HG02884 (cell line): Measurements from ENCODE around the gene POLR2C.
A peak's percentile ranks its signal among the peaks of the same experiment; 100 is the strongest.

Experiments used
- ATAC-seq: cut with Tn5 transposase; IDR thresholded peaks from one replicate; pipeline ENCODE4 v1.9.1; 2021; ENCODE audit warnings: mild to moderate bottlenecking, moderate library complexity; ENCODE audit not compliant: unreplicated experiment

POLR2C gene

DNA sequence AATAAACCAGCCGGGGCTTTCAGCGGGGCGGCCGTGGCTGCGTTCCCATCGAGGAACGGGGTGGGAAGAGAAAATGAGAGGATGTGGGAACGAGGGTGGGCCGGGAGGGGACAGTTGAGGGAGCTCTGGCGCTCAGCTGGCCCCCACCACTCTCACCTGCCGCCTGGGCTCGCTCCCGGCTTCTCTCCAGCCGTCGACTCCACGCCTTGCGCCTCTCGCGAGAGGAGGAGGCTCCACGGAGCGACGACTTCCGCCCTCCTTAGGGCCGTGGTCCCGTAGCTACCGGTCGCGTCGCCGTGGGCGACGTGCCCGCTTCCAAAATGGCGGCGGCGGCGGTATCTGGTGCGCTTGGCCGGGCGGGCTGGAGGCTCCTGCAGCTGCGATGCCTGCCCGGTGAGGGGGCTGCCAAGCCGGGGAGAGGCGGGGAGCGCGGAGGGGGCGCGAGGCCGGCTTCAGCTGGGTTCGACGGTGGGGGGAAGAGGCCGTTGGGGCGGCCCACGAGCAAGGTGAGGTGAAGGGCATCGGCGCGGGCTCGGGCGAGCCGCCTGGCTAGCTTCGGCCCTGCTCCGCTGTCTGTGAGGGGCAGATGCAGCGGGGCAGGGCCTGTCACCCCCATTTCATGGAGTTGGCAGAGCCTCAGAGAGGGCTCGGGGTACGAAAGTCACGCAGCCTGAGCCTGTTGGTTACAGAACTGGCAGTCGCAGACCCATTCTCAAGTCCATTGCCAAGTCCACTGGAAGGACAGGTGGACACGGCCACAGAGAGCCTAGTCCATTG, 15.1 kb upstream of the POLR2C start, which contains the start of the genes CIAPIN1 and COQ9:
CIAPIN1 (minus strand) TSS at position 200 of the 777 bp plus-strand sequence. CDS start 6,457 bp downstream, outside the sequence.
COQ9 (plus strand) TSS at position 294 of the 777 bp plus-strand sequence; CDS start at position 321, 27 bp downstream.
- peak; percentile 95 for ATAC-seq

DNA sequence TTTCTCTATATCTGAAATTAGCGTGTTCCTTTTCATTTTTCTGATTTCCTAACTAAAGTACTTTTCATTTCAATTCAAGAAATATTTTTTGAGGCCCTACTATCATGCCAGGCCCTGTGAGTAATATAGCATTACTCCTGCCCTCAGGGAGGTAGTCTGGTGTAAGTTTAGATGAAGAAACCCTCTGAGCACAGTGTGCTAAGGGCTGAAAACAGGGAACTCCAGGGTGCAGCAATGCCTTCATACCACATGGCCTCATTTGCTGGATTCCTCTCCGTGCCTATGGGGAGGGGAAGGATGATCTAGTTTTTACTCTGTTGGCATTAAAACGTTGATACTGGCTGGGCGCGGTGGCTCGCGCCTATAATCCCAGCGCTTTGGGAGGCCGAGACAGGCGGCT, 10.5 kb upstream of the POLR2C start:
- no peak for ATAC-seq

DNA sequence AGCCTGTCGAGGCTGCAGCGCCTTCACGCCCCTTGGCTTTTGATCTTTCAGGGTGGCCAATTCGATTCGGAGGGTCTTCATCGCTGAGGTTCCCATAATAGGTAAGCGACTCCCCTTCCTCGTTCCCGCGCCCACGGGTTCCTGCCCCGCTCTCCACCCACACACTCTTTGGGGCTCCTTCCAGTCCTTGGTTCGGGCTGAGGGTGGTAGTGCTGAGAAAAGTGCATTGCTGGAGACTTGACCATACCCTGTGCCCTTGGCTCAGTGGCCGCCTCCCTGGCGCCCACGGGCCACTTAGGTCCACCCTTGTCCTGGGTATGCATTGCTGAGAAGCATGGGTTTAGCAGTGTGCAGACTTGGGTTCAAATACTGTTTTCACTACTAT, 491 bp downstream of the POLR2C start:
- peak; percentile 23 for ATAC-seq

DNA sequence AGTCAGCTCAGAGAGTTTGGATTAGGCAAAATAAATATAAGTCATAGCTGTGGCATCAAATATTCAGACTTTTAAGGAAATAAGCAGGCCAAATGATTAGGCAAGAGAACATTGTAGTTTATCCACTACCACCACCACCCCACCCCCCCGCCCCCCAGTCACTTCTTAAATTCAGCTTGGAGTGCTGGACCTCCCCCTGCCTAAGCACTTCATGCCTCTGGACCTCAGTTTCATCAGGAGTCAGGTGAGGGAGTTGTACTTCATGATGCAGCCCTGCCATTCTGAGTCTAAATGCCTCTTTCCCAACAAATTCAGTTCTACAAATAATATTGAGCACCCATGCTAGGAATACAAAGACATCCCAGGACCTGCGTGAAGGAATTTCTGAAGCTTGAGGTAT, 2.0 kb downstream of the POLR2C start:
- no peak for ATAC-seq

DNA sequence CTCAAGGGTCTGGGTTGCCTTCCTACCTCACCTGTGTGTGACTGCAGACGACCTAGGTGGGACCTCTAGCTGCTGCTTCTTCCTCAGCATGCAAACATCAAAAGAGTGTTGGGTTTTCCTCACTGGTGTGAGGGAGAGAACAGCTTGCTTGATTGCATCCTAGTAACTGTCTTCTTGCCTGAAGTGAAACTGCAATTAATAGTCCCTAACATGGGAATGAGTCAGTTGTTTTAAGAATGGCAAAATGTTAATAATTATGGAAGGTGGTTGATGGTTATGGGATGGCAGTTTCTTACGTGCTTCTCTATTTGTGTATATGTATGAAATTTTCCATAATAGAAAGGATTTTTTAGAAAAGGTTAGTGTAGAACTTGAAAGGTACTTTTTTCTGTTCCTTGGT, 5.9 kb downstream of the POLR2C start:
- no peak for ATAC-seq

DNA sequence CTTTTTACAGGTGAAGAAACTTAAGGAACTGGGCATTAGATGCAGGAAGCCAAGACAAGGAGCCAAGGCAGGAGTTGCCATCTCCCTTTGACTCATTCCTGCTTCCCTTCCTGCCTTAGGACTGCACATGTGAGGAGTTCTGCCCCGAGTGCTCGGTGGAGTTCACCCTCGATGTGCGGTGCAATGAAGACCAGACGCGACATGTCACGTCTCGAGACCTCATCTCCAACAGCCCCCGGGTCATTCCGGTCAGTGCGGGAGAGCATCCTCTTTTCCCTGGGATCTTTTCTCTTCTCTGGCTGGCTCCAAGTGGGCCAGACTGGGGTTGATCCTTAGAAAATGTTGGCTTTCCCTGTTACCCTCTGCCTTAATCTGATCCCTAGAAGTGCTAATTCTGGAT, 6.6 kb downstream of the POLR2C start:
- ATAC-seq: no peak

DNA sequence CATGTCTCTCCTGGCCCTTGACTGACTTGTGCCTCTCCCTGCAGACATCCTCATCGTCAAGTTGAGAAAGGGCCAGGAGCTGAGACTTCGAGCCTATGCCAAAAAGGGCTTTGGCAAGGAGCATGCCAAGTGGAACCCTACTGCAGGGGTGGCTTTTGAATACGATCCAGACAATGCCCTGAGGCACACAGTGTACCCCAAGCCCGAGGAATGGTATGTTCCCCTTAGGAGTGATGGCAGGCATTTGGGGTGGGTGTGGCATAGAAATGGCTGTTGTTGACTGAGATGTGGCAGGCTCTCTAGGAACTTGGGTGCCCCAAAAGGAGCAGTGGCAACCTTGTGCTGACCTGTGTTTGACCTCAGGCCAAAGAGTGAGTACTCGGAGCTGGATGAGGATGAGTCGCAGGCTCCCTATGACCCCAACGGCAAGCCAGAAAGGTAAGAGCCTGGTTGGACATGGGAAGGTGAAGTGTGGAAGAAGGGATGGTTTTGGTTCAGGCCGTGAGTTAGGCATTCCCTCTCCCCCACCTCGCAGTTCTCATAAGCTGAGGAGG, 7.5 kb downstream of the POLR2C start:
- ATAC-seq: no peak

DNA sequence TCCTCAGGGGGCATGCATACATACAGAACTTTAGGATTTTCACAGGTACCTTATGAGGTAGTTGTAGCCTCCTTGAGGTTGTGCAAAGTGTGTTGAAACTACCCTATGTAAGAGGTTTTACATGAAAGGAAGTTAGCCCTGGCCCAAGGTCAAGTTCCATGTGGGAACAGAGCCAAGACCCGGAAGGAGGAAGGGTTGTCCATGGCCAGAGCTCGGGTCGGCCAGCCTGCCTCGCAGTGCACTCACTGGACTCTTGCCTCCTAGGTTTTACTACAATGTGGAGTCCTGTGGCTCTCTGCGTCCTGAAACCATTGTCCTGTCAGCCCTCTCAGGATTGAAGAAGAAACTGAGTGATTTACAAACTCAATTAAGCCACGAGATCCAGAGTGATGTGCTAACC, 8.2 kb downstream of the POLR2C start:
- no peak for ATAC-seq

DNA sequence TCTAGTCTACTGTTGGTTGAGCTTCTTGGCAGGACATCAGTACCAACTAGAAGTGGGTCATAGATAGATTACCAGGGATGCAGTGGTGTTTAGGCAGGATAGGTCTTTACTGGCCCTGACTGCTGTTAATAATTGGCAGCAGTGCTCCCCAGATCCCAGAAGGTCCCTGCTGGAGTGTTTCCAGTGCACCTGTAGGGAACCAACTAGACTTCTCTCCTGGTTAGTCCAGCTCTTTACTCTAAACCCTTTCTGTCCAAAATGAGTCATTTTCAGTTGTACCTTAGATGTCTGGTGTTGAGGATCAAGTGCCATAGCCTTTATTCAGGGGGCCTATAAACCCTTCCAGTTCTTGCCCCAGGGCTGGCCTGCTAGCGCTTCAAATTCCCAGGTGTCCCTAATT, 8.7 kb downstream of the POLR2C start:
- no peak for ATAC-seq

DNA sequence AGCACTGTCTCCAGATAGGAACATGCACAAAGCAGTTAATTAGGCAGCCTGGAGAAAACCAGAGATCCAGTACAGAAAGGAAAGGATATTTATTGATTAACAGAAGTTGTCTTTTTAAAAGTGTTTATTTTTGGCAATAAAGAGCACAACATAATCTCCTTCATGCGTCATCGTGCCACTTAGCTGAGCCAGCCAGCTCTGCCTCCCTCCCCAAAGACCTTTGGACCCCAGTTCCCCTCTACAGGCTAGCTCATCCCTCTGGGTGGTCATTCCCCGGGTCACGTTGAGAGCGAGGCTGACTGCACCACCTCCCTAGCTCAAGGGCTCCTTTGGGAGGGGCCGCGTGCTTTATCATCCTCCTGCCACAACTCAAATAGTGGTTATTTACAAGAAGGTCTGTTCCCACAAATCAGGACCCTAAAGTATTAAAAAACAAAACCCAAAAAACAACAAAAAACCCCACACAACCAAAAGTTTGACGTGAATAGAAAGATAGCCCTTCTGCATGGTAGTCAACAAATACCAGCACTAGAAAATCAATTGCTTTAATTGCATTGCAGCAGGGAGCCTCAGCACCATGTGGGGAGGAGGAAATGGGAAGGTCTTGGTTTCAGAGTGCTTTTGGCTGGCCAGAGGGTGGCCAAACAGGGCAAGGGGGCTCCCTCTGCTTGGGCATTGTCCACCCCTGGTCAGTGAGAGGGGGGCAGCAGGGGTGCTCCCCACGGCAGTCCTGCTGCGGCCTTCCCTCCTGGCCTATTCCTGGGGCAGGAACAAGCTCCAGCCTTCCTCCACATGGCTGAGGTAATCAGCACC, 9.6 kb downstream of the POLR2C start:
- ATAC-seq: no peak

DNA sequence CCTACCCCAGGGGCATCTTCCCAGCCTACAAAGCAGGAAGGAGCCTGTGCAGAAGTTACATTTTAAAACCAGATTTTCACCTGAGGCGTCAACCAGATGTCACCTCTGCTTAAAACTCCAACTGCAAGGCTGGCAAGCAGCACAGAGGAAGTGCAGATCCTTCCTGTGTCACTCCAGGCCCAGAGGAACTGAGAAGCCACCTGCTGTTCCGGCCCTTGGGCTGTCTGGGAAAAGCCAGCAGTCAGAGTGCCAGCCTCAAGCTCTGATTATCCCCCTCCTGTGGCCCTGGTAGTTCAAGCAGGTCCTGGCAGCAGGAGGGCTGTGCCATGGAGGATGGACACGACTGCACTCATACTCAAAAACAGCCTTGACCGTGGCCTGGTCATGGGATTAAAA, 10.2 kb downstream of the POLR2C start:
- ATAC-seq: no peak

DNA sequence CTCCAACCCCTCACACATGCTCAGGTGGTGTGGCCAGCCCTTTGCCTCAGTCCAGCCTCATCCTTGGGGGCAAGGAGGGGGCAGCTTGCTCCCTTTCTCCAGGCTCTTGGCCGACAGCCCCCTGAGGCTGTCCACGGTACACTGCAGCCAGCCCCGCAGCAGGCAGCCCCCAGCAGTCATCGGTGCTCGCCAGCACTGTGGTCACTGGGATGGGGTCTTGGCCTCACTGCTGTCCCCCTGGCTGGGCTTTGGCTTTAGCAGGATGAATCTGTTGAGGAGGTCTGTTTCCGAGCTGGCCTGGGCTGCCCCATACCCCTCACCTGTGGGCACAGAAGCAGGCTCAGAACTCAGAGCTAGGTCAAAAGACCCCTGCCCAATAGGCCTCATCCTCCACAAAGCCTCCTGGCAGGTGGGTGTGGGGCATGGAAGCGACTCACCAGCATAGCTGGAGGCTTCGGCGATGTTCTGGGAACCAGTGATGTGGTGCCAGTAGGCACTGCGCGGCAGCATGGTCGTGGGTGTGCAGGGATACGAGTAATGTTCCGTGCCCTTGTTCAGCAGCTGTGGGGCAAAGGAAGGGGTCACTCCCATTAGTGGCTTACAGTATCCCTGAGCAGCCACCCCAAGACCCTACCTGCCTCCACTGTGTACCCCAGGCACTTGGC, 10.8 kb downstream of the POLR2C start:
- ATAC-seq: no peak

DNA sequence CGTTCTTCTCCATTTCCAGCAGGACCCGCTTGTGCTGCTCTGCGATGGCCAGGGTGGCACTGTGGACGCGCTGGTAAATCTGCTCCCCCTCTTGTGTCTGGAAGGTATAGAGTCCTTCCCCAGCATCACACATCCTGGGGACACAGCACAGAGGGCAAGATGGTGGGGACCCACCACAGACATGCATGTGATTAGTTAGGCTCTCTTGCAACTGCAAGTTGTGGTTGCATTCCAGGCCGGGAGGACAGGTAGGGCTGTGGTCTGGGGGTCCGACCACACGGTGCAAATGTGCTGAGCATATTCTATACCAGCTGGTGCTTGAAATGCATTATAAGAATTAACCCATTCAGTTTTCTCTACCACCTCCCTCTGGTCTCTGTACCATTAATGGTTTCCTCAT, 11.4 kb downstream of the POLR2C start:
- ATAC-seq: no peak

DNA sequence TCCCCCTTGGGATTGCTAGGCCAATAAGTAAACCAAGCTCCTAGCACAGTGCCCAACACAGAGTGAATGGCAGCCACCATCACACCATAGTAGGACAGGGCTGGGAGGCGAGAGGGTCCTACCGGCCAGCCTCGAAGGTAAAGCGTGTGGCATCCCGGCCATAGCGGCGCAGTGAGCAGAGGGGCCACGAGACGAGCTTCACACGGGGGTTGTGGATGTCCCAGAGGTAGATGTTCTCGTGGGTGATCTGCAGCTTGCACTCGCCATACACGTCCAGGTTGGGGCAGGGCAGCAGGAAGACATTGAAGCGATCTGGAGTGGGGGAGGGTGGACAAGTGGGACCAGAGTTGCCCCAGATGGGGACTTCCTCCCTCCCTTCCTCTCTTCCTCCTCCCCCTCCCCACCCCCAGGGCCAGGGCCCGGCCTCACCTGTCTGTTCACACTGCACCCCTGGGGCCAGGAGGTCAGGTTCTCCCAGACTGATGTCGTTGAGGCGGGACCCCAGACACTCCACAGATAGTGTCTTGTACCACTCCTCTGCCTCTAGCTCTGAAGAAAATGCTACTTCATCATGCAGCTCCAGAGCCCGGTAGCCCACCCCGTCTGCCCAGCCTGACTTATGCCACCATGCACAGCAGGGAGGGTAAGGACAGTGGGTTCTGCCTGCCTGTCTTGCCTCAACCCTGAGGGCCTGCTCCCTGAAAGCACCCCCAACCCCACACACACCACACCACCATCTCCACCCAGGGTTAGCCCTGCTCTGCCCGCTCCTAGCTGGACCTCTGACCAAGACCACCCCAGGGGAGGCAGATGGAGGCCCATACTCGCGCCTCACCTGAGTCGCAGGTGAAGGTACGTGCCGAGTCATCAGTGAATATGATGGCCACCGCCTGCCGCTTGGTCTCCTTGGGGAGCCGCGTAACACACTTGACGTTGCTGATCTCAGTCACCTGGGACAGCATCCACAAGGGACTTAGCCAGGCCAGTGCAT, 12.5 kb downstream of the POLR2C start:
- ATAC-seq: no peak

DNA sequence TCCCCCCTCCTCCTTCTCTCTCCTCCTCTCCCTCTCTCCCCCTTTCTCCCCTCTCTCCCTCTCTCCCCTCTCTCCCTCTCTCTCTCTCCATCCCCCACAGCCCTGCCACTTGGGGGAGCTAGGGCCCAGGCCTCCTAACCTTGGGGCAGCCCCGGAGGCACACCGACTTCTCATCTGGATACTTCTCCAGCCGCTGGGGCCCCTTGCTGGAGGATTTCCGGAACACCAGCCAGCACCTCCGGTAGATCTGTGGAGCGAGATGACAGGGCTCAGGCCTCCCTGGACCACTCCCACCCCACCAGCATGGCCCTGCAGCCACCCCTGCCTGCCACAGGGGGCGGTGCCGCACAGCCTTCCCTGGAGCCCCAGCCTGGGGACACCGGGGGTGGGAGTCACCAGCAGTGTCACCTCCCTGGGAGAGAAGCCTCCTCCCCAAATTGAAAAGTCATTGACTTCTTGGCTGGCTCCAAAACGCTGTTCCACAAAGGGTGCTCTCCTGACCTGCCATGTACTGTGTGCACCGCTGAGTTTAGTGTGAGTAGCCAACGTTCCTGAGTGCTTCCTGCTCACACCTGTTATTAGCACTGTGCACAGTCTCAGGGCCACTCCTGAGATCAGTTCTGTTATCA, 13.3 kb downstream of the POLR2C start:
- ATAC-seq: peak; percentile 90

DNA sequence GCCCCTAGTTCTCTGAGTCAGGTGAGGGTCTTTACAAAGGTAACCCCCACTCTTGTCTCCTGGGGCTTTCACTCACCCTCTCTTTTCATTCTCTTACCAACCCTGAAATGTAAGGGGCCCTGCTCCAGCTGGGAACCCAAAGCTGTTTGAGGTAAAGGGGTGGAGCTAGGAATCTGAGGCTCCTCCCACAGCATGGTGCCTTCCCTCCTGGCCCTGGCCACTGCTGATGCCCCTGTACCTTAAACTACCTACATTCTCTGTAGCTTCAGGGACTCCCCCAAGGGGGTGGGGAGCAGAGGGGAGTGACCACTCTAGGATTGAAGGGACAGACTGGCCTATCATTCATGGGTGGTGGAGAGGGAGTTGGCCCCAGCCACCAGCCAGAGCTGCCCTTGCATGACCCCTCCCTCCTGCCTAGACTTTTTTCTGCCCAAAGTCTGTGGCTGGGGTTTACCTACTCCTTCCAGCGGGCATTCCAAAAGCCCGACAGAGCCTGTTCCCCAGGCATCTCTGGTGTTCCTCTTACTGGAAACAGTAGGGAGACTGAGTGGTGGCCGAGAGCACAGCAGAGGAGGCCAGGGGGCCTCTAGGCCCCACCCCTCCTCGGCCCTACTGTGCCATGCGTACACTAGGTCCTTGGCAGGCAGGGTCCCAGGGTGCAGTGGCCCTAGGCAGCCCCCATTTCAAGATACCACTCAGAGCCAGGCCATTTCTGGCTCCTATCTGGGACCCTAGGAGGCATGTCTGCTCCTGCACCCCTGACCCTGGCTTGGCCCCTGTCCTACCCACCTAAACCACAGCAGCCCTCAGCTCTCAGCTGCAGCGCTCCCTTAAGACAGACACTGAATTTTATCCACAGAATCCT, 14.3 kb downstream of the POLR2C start:
- ATAC-seq: no peak

DNA sequence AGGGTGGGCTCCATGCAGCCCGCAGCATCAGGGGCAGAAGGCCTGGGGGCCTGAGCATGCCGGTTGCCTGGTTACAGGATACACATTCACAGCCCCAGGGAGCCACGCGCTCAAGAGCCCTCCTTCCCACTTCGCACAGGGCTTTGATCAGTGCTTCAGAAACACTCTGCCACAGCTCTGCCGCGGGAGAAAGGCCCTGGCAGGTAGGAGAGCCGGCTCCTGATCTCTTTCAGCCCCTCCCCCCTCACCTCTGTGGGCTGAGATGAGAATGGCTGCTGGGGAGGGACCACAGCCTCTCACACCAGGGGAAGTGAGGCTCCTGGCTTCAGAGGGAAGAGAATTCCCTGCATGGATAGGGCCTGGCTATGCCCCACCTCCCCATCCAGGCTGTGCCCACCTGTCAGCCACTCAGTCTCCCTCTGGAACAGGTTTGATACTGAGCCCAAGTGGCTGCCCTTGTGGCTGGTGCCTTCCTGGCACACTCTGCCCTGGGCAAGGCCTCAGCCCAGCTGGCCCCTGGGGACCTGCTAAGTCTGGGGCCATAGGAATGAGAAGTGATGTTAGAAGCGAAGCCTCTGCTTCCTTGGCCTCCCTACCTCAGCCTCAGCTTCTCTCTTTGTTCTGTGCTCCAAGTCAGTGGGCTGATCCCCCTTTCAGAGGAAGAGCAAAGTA, 15.2 kb downstream of the POLR2C start:
- no peak for ATAC-seq
